ENCODE measurements around the gene HOXC9. TPM values are rescaled to one million over a fixed set of nuclear protein-coding genes. Genes with fewer than 3 reads are reported as not detected.

HOXC9 gene
- total and polyA plus RNA-seq, 9 of the 15 experiments (the other 6 are each of a cell fraction or from before 2014, with no cell fraction given) = 1.1 to 10.5 (median 9.3) TPM

GRCh38 chr12:53999559-54000115 is 324 bp upstream of the HOXC9 start (continued):
- TF ChIP-seq TOE1 (IDR thresholded peaks at IDR 0.05; ENCODE audit: borderline replicate concordance) (peak; percentile 86), TOE1 (CRISPR knock-in tag; IDR thresholded peaks at IDR 0.05; ENCODE audit: borderline replicate concordance, low read depth) (no peak), GTF2E2 (tag; IDR thresholded peaks at IDR 0.05) (no peak; the same call in 1 of the 2 replicates), ZNF561 (CRISPR knock-in tag; conservative IDR thresholded peaks at IDR 0.05) (no peak), TFE3 (CRISPR knock-in tag; IDR thresholded peaks at IDR 0.05) (peak; percentile 80), ATF3 (IDR thresholded peaks at IDR 0.05) (peak; percentile 44), ATF3 (CRISPR knock-in tag; conservative IDR thresholded peaks at IDR 0.05) (no peak), GTF2F1 (IDR thresholded peaks at IDR 0.05; ENCODE audit: low read depth, low read length) (0 out of 2 replicates have a peak, but pooled peaks have one; percentile 45), CREM (IDR thresholded peaks at IDR 0.05; ENCODE audit: low read depth) (peak; percentile 84), EP400 (IDR thresholded peaks at IDR 0.05) (peak; percentile 72), POLR2H (tag; IDR thresholded peaks at IDR 0.05; ENCODE audit: low read depth) (no peak), ZNF717 (CRISPR knock-in tag; IDR thresholded peaks at IDR 0.05) (no peak), KAT2B (IDR thresholded peaks at IDR 0.05; ENCODE audit: low read depth, low read length) (no peak), STAT6 (CRISPR knock-in tag; IDR thresholded peaks at IDR 0.05) (no peak), ATF6 (CRISPR knock-in tag; IDR thresholded peaks at IDR 0.05) (0 out of 2 replicates have a peak, but pooled peaks have one; percentile 50), PRDM10 (IDR thresholded peaks at IDR 0.05; ENCODE audit: partially characterized antibody) (peak; percentile 96)
